Germinal center (tissue), 1 donor: ENCODE results near the gene MYO19.
"Not testable (repeated sequence)": the region's sequence is repeated elsewhere in the genome, so short reads cannot be mapped to it uniquely, and the experiment has no call there.

Source experiments
- DNase-seq: peaks from one replicate; pipeline ENCODE4 v3.0.0; 2012; ENCODE audit warnings: mixed read lengths, low spot score

MYO19 gene

DNA sequence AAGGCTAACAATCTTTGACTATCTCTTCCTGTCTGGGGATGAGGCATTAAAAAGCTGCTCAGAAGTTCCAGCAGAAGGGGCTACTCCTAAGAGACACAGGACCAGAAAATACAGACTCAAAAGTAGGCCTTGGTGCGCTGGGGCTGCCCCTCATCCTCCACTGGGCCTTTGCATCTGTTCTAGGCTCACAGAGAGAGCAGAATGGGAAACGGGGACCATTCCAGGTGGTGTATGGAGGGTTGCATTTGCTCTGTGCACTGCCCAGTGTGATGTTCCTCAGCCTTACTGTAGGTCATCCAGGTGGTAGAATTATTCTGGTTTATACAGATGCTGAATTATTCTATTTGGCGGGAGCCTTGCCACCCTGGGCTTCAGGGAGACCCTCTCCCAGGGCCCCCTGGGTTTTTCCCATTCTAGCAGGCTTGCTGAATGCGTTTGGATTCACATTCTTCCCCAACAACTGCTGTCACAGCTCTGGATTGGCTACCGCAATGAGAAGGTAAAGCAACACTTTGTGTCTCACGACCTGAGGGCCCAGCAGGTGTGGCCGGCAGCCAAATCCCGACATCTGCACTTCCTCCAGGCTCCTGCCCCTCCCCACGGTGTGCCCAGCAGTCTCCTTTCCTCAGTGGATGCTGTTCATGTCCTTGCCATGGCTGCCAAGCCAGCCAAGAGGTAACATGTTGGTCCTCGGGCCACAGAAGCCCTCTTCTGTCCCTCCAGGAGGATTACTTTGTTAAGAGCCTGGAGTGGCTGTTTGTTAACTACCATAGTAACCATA lies 73.1 kb downstream of the MYO19 start:
- no peak for DNase-seq

DNA sequence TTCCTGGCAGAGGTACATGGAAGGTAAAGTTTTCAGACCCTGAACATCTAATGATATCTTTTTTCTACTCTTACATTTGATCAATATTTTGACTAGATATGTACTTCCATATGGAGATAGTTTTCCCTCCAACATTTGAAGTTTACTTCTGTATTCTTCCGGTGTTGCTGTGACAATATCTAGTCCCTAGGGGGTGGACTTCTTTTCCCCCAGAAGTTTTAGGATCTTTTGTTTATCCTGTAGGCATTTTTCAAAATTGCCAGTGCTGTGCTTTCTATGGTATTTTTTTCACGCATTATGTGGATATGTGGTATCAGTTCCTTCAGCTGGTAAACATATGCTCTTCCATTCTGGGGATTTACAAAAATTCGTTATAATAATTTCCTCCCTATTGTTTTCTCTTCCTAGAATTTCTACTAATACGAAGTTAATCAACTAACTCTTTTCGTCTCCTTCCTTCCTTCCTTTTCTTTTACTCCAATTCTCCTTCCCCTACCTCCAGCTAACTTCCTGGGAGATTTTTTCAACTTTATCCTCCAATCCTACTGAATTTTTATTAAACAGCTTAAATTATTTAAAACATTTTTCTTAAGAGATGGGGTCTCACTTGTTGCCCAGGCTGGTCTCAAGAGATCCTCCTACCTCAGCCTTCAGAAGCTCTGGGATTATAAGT lies 74.3 kb downstream of the MYO19 start:
- no peak for DNase-seq

DNA sequence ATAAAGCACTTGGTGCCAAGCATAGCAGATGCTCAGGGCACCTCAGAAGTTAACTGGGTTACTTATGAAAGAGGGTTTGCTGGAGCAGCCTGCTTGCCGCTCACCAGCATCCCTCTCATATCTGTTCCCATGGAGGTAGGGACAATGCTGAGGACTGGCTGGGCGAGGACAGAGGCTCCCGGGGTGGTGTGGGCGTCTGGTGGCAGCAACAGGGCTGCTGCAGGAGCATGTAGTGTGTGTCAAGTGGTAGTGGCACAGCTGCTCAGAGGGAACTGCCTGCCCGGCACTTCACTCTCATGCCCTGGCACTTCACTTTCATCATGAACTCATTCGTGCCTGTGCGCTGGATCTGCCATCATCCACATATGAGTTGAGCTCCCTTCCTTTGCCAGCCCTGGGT lies 75.1 kb downstream of the MYO19 start:
- DNase-seq, result no peak

DNA sequence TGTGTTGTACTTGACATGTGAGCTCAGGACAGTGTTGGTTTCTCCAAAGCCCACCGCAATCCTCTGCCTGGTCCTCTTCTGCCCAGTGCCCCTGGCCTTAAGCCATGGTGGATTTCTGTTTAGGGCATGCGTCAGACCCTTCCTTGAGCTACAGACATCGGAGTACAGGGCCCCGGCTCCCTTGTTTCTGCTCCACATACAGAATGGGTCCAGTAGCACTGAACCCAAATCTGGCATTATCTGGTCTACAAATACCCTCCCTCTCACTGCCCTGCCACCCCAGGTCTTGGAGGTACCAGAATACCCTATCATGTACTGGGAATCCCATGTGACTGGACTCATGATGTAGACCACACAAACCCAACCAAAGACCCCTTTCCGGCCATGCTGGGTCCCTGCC lies 75.6 kb downstream of the MYO19 start:
- DNase-seq, result no peak

DNA sequence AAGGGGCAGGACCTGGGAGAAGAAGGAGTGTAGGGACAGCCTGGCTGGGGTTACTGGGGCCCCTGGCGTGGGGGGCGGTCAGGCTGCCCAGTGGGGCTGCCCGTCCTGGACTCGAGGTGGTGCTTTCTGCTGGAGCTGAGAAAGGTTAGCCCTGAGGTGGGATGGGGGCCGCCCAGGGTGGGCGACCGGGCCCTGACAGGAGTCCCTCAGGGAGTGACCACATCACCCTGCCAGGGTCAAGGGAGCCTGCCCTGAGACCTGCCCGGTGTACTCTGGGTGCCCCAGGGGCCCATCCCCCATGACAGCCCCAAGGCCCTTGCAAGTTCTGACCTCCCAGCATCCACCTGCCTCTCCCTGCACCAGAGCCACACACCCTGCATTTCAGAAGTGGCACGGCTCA lies 77.0 kb downstream of the MYO19 start:
- DNase-seq, result not testable (repeated sequence)

DNA sequence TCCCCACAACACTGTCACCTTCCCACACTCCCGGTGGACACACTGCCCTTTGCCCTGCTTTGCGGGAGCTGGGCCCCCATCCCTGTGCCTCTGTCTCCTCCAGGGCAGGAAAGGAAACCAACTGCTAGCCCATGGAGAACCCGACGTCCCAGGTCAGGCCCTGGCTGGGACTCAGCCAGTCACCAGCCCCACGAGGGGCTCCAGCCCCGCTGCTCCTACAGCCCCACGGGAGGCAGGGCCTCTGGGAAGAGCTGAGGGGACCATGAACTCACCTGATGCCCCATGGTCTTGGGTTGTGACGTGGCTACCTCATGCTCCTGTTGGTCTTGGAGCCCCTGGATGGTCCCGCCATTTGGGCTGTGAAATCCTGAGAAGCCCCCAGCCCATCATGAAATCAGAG lies 81.8 kb downstream of the MYO19 start:
- not testable (repeated sequence) for DNase-seq

DNA sequence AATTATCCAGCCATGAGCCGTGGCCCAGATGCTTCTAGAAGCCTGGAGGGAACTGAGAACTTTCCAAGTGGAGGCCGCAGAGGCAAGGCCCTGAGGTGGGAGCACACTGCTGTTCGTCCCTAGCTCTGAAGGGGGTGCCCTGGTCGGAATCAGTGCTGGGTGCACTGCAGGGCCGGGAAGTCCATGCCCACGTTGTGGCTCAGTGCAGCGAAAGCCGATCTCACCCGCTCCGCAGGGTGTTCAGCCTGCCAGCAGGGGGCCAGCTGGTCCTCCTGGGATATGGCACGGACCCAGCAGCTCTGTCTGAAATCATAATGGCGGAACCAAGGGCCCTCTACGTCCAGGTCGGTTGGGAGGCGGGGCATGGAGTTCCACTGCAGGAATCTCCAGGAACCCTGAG lies 84.7 kb downstream of the MYO19 start:
- DNase-seq, result not testable (repeated sequence)
